A549 (cell line): ENCODE results near the gene NLRC5. TPM values are rescaled to one million over a fixed set of nuclear protein-coding genes. Genes with fewer than 3 reads are reported as not detected.

Experiments
- ATAC-seq, 2 experiments: fragments of 200-7000 bp in 1 of 2; fragments of >200 bp in 1 of 2; cut with Nextera tagmentation in 1 of 2; cut with Tn5 transposase in 1 of 2; 3 replicates each; pipeline versions ENCODE4 v1.8.0 to v1.9.1; 2018 to 2020; ENCODE audit warnings: mild to moderate bottlenecking in 1 of 2, moderate library complexity in 1 of 2
- CTCF ChIA-PET: fragments of 300-600 bp; sonication (Branson Sonifier 250); formaldehyde crosslinking; extraction: SDS; loops from one replicate; lab custom pipeline; 2021; ENCODE audit warnings: antibody characterized with exemption, inconsistent platforms; lab: Yijun Ruan, JAX
- POLR2A ChIA-PET: fragments of 350-600 bp; formaldehyde crosslinking; extraction: SDS; loops from one replicate; lab custom pipeline; 2021; ENCODE audit warnings: antibody characterized with exemption, inconsistent platforms; lab: Yijun Ruan, JAX
- DNase-seq, 2 experiments: peaks; one replicate each; pipeline versions ENCODE4 v3.0.0 to v3.0.0-alpha.2; 2011 to 2016; ENCODE audit warnings: low read depth in 1 of 2, low spot score in 1 of 2
- FAIRE-seq: peaks from 2 replicates; lab custom pipeline; 2011; peaks lifted over from hg19 to GRCh38; lab: Jason Lieb, UNC
- H3K27ac ChIP-seq, 2 experiments: fragments of >200 bp; sonication (Bioruptor Twin); formaldehyde crosslinking; 3 replicates each; pipeline ENCODE4 v1.5.1; 2016 to 2017
- H3K4me1 ChIP-seq: fragments of >200 bp; sonication (Bioruptor Twin); formaldehyde crosslinking; 3 replicates; pipeline ENCODE4 v1.6.1; 2016
- H3K4me2 ChIP-seq: fragments of >200 bp; sonication (Bioruptor Twin); formaldehyde crosslinking; 3 replicates; pipeline ENCODE4 v1.6.1; 2016
- H3K4me3 ChIP-seq: fragments of >200 bp; sonication (Bioruptor Twin); formaldehyde crosslinking; 3 replicates; pipeline ENCODE4 v1.5.1; 2016
- H3K9me3 ChIP-seq: fragments of >200 bp; sonication (Bioruptor Twin); formaldehyde crosslinking; 3 replicates; pipeline ENCODE4 v1.6.1; 2016
- BCL3 ChIP-seq: fragments of >200 bp; sonication (Bioruptor Twin); formaldehyde crosslinking; IDR thresholded peaks from 3 replicates; pipeline ENCODE4 v1.6.1; 2016
- BHLHE40 ChIP-seq: IDR thresholded peaks from 2 replicates; pipeline ENCODE4 v1.6.1; 2012; ENCODE audit warnings: low read depth, low read length, inconsistent platforms
- CBX2 ChIP-seq: fragments of 200-600 bp; sonication (generic); IDR thresholded peaks from 2 replicates; pipeline ENCODE4 v1.6.1; 2016; ENCODE audit warnings: low read depth, mild to moderate bottlenecking, borderline replicate concordance
- CBX8 ChIP-seq: fragments of 200-600 bp; sonication (generic); IDR thresholded peaks from 2 replicates; pipeline ENCODE4 v1.6.1; 2016
- CHD4 ChIP-seq: fragments of 200-600 bp; sonication (generic); IDR thresholded peaks from 2 replicates; pipeline ENCODE4 v1.6.1; 2016; ENCODE audit warnings: antibody characterized with exemption, mild to moderate bottlenecking, borderline replicate concordance
- EHMT2 ChIP-seq: fragments of 200-600 bp; sonication (generic); IDR thresholded peaks from 2 replicates; pipeline ENCODE4 v1.6.1; 2016; ENCODE audit warnings: antibody characterized with exemption, low read depth, mild to moderate bottlenecking, moderate library complexity
- GATA3 ChIP-seq: IDR thresholded peaks from 2 replicates; pipeline ENCODE4 v1.6.1; 2012; ENCODE audit warnings: borderline replicate concordance
- HES2 ChIP-seq: fragments of >200 bp; sonication (Bioruptor Twin); formaldehyde crosslinking; IDR thresholded peaks from 2 replicates; pipeline ENCODE4 v1.6.1; 2016
- HEYL ChIP-seq: fragments of 250-450 bp; sonication (Bioruptor Pico); IDR thresholded peaks from 2 replicates; pipeline ENCODE4 v1.8.0; 2021; ENCODE audit warnings: mild to moderate bottlenecking, moderate library complexity
- HOXB13 ChIP-seq: fragments of 250-450 bp; sonication (Bioruptor Pico); IDR thresholded peaks from 2 replicates; pipeline ENCODE4 v1.5.0; 2020; ENCODE audit warnings: low read depth, mild to moderate bottlenecking, moderate library complexity
- KDM1A ChIP-seq: fragments of 200-600 bp; sonication (generic); IDR thresholded peaks from 2 replicates; pipeline ENCODE4 v1.6.1; 2016; ENCODE audit warnings: low read depth, mild to moderate bottlenecking
- KDM5A ChIP-seq: fragments of 200-600 bp; sonication (generic); IDR thresholded peaks from 2 replicates; pipeline ENCODE4 v1.6.1; 2016; ENCODE audit warnings: antibody characterized with exemption, mild to moderate bottlenecking
- NPAS2 ChIP-seq: fragments of 250-450 bp; sonication (Bioruptor Pico); IDR thresholded peaks from 2 replicates; pipeline ENCODE4 v1.8.0; 2022; ENCODE audit warnings: mild to moderate bottlenecking, moderate library complexity, borderline replicate concordance
- PBX3 ChIP-seq: IDR thresholded peaks from 2 replicates; pipeline ENCODE4 v1.6.1; 2012
- RAD21 ChIP-seq, 2 experiments: fragments of >200 bp in 1 of 2; sonication (Bioruptor Twin) in 1 of 2; formaldehyde crosslinking in 1 of 2; IDR thresholded peaks in 1 of 2; conservative IDR thresholded peaks in 1 of 2; 2 replicates in 1 of 2; 3 replicates in 1 of 2; pipeline ENCODE4 v1.6.1; 2012 to 2018; ENCODE audit warnings: inconsistent platforms in 1 of 2
- RCOR1 ChIP-seq: fragments of 150-350 bp; IDR thresholded peaks from 2 replicates; pipeline ENCODE4 v1.6.1; 2014; ENCODE audit warnings: antibody characterized with exemption, low read length, low read depth
- RFX5 ChIP-seq: fragments of 450-650 bp; IDR thresholded peaks from 2 replicates; pipeline ENCODE4 v1.7.1; 2014; ENCODE audit warnings: antibody characterized with exemption, mild to moderate bottlenecking, moderate library complexity
- SMC3 ChIP-seq: fragments of >200 bp; sonication (Bioruptor Twin); formaldehyde crosslinking; IDR thresholded peaks from 3 replicates; pipeline ENCODE4 v1.6.1; 2018; ENCODE audit warnings: inconsistent platforms
- SREBF2 ChIP-seq: fragments of 450-650 bp; IDR thresholded peaks from 2 replicates; pipeline ENCODE4 v1.6.1; 2014; ENCODE audit warnings: mild to moderate bottlenecking, moderate library complexity
- ZFP36 ChIP-seq: fragments of 450-650 bp; IDR thresholded peaks from 2 replicates; pipeline ENCODE4 v1.6.1; 2014; ENCODE audit warnings: borderline replicate concordance; ENCODE audit not compliant: partially characterized antibody
- WGBS: methylation state at CpG from one replicate; pipeline ENCODE4 v1.1.6; 2017; ENCODE audit errors: missing lambda C conversion rate; 5-methylcytosine and 5-hydroxymethylcytosine counted together
- polyA plus RNA-seq, 4 experiments: library from polyadenylated mRNA; depleted of rRNA in 3 of 4; stranded (reverse); fragments of >200 nt; fragmentation: RNase III in 1 of 4; extraction: RNeasy Plus Mini Kit Qiagen cat#74134 plus additional on column Dnase treatment in 1 of 4; gene quantifications; 2 replicates in 3 of 4; 3 replicates in 1 of 4; pipeline ENCODE4 v1.2.3, GENCODE V29; 2011 to 2017

Gene NLRC5
- polyA plus RNA-seq, 2 of the 4 experiments (the other 2 are of a cell fraction), result 2.5 to 3.6 TPM

GRCh38 chr16:56980792-56981724 is 8.3 kb upstream of the NLRC5 start:
- no peak overlapping the region for H3K27ac ChIP-seq
- ChIA-PET POLR2A (no interaction called here), CTCF (interaction anchor here (1.1 kb wide), 1 partner anchor 8 kb away, joined by 3 read pairs; the partner anchor contains the start of gene NLRC5)
- no peak for ATAC-seq
- no peak for FAIRE-seq
- peaks cover 24% of the 10 kb centered on the region for H3K4me1 ChIP-seq
- no peak overlapping the region for H3K4me3 ChIP-seq
- DNase-seq, result no peak
- WGBS, result 83% methylated on average over 16 of the region's 16 CpGs
- H3K9me3 ChIP-seq, result no peaks in the 10 kb centered on the region
- H3K4me2 ChIP-seq, result no peak overlapping the region
- no peak for TF ChIP-seq KDM1A
- no peak for TF ChIP-seq NPAS2 (CRISPR knock-in tag)

GRCh38 chr16:56981729-56982271 is 7.6 kb upstream of the NLRC5 start:
- peaks cover 26% of the 10 kb centered on the region for H3K4me1 ChIP-seq
- TF ChIP-seq SMC3 (no peak), HOXB13 (CRISPR knock-in tag) (no peak), CBX8 (no peak), RCOR1 (no peak), CHD4 (no peak), HEYL (CRISPR knock-in tag) (no peak), HES2 (no peak), SREBF2 (no peak), CBX2 (no peak), PBX3 (no peak), ZFP36 (no peak)
- TF ChIP-seq, all 56 proteins: peak for 0
- ChIA-PET CTCF (interaction anchor here (1.6 to 1.9 kb wide), 2 partner anchors 9 to 18 kb away, joined by 4 to 6 read pairs; no protein-coding TSS in a partner anchor), POLR2A (no interaction called here)
- no peak overlapping the region for H3K27ac ChIP-seq
- no peaks in the 10 kb centered on the region for H3K9me3 ChIP-seq
- no peak overlapping the region for H3K4me2 ChIP-seq
- ATAC-seq (no peak), FAIRE-seq (no peak), DNase-seq (no peak)
- WGBS, result 72% methylated on average over 12 of the region's 12 CpGs
- no peak overlapping the region for H3K4me3 ChIP-seq

GRCh38 chr16:56982695-56983094 is 6.7 kb upstream of the NLRC5 start:
- peaks cover 26% of the 10 kb centered on the region for H3K4me1 ChIP-seq
- ATAC-seq (no peak), FAIRE-seq (no peak), DNase-seq (no peak)
- 62% methylated on average over 2 of the region's 2 CpGs for WGBS
- H3K27ac ChIP-seq, result no peak overlapping the region; a peak in 1 of 6 replicates
- ChIA-PET POLR2A (no interaction called here), CTCF (interaction anchor here (0.8 to 1.9 kb wide), 4 partner anchors 9 to 101 kb away, joined by 3 to 6 read pairs (median 4); no protein-coding TSS in a partner anchor)
- H3K9me3 ChIP-seq, result no peaks in the 10 kb centered on the region
- no peak overlapping the region for H3K4me3 ChIP-seq
- no peak overlapping the region for H3K4me2 ChIP-seq
- TF ChIP-seq RAD21 (conservative IDR thresholded peaks at IDR 0.05 in 1 of 2, IDR thresholded peaks at IDR 0.05 in 1 of 2) (no peak), RFX5 (no peak), BCL3 (no peak), GATA3 (no peak), EHMT2 (no peak), BHLHE40 (no peak), HEYL (CRISPR knock-in tag) (no peak), NPAS2 (CRISPR knock-in tag) (no peak), KDM5A (no peak)
